ENCODE results near the gene IL18R1.

GRCh38 chr2:102306125-102306524, 49.5 kb upstream of the IL18R1 start:
- TF ChIP-seq CTCF (IDR thresholded peaks at IDR 0.05; ENCODE audit: low read depth, low read length, missing input control), result no peak
- TF ChIP-seq TAF1 (conservative IDR thresholded peaks at IDR 0.05), result no peak
- TF ChIP-seq RAD21 (IDR thresholded peaks at IDR 0.05), result no peak
- no peak for TF ChIP-seq JUND (IDR thresholded peaks at IDR 0.05)
- no peak for TF ChIP-seq MAX (IDR thresholded peaks at IDR 0.05)
- no peak for TF ChIP-seq SP1 (IDR thresholded peaks at IDR 0.05)
- TF ChIP-seq FOXA1 (IDR thresholded peaks at IDR 0.05), result no peak
- no peak for TF ChIP-seq YY1 (IDR thresholded peaks at IDR 0.05)
- TF ChIP-seq EGR1 (IDR thresholded peaks at IDR 0.05; ENCODE audit: low read depth in 2 of 2), result no peak
- TF ChIP-seq REST (IDR thresholded peaks at IDR 0.05), result no peak
- no peak for TF ChIP-seq RXRA (IDR thresholded peaks at IDR 0.05)
- no peak for TF ChIP-seq NR2F2 (IDR thresholded peaks at IDR 0.05)
- TF ChIP-seq HNF4A (conservative IDR thresholded peaks at IDR 0.05), result no peak
